HL-60 (cell line): ENCODE results near the gene TRMT44.

Experiments used
- CTCF ChIP-seq: IDR thresholded peaks from one replicate; pipeline ENCODE4 v1.5.1; 2011; ENCODE audit warnings: low read length, control low read depth, inconsistent platforms; ENCODE audit not compliant: insufficient read depth
- GABPA ChIP-seq: IDR thresholded peaks from 2 replicates; pipeline ENCODE4 v1.6.1; 2012; ENCODE audit warnings: low read depth
- SPI1 ChIP-seq: IDR thresholded peaks from 2 replicates; pipeline ENCODE4 v1.6.1; 2012; ENCODE audit warnings: low read depth, mild to moderate bottlenecking, borderline replicate concordance

GRCh38 chr4:8437281-8437680, 3.3 kb upstream of the TRMT44 start:
- TF ChIP-seq CTCF (no peak), GABPA (no peak), SPI1 (no peak)
